ENCODE measurements around the gene TOR2A. TPM values are rescaled to one million over a fixed set of nuclear protein-coding genes. Genes with fewer than 3 reads are reported as not detected.

TOR2A gene
- total RNA-seq, 3 donors from 2014 or later (not counting 1 experiment from before 2014, with no cell fraction given) = 20.9 to 27.8 (median 23.7) TPM

- H3K4me3 Mint-ChIP-seq = no peak overlapping the region
Measured at GRCh38 chr9:127684576-127684975, 50.5 kb downstream of the TOR2A start.

GRCh38 chr9:127683723-127684122 lies 51.4 kb downstream of the TOR2A start:
- no peak for ATAC-seq
- intact Hi-C loops (cut with micrococcal nuclease) = no loop called here
- no peaks in the 10 kb centered on the region for H3K27me3 ChIP-seq (ENCODE audit: control insufficient read depth, insufficient read depth, low read length)
- H3K27ac ChIP-seq (ENCODE audit: low read length) = no peak overlapping the region
- H3K36me3 ChIP-seq (ENCODE audit: control insufficient read depth, insufficient read depth, low read length) = no peaks in the 10 kb centered on the region
- H3K4me1 ChIP-seq (ENCODE audit: control insufficient read depth, insufficient read depth, low read length) = no peaks in the 10 kb centered on the region
- H3K4me1 Mint-ChIP-seq = no peaks in the 10 kb centered on the region
- no peaks in the 10 kb centered on the region for H3K27me3 Mint-ChIP-seq (ENCODE audit: low read depth in 2 of 2)
- H3K9me3 Mint-ChIP-seq = no peaks in the 10 kb centered on the region
- H3K4me3 Mint-ChIP-seq = no peak overlapping the region
- H3K27ac Mint-ChIP-seq = no peak overlapping the region
- no peaks in the 10 kb centered on the region for H3K36me3 Mint-ChIP-seq
- TF ChIP-seq CTCF (IDR thresholded peaks at IDR 0.05) = no peak
- DNase-seq = no peak
- no peaks in the 10 kb centered on the region for H3K9me3 ChIP-seq (ENCODE audit: control insufficient read depth, insufficient read depth, low read length)
- no peak overlapping the region for H3K4me3 ChIP-seq (ENCODE audit: low read length)
- 89% methylated on average over 5 of the region's 5 CpGs for WGBS (ENCODE audit: insufficient coverage)

More at GRCh38 chr9:127684576-127684975, 50.5 kb downstream of the TOR2A start:
- Histone ChIP-seq H3K9me3 (ENCODE audit: control insufficient read depth, insufficient read depth, low read length) (no peaks in the 10 kb centered on the region), H3K27ac (ENCODE audit: low read length) (no peak overlapping the region), H3K36me3 (ENCODE audit: control insufficient read depth, insufficient read depth, low read length) (no peaks in the 10 kb centered on the region), H3K4me1 (ENCODE audit: control insufficient read depth, insufficient read depth, low read length) (no peaks in the 10 kb centered on the region), H3K4me3 (ENCODE audit: low read length) (no peak overlapping the region), H3K27me3 (ENCODE audit: control insufficient read depth, insufficient read depth, low read length) (no peaks in the 10 kb centered on the region)
- WGBS (ENCODE audit: insufficient coverage) = 90% methylated on average over 4 of the region's 4 CpGs
- Mint-ChIP-seq H3K9me3 (no peaks in the 10 kb centered on the region), H3K4me1 (no peaks in the 10 kb centered on the region), H3K27ac (no peak overlapping the region), H3K36me3 (no peaks in the 10 kb centered on the region), H3K27me3 (ENCODE audit: low read depth in 2 of 2) (no peaks in the 10 kb centered on the region)
- DNase-seq (no peak), ATAC-seq (no peak)
- TF ChIP-seq CTCF (IDR thresholded peaks at IDR 0.05) = no peak
- intact Hi-C loops (cut with micrococcal nuclease) = no loop called here

- no peak for ATAC-seq
- Histone ChIP-seq H3K27ac (ENCODE audit: low read length) (no peak overlapping the region), H3K4me1 (ENCODE audit: control insufficient read depth, insufficient read depth, low read length) (no peaks in the 10 kb centered on the region), H3K9me3 (ENCODE audit: control insufficient read depth, insufficient read depth, low read length) (no peaks in the 10 kb centered on the region), H3K27me3 (ENCODE audit: control insufficient read depth, insufficient read depth, low read length) (no peaks in the 10 kb centered on the region), H3K36me3 (ENCODE audit: control insufficient read depth, insufficient read depth, low read length) (no peaks in the 10 kb centered on the region), H3K4me3 (ENCODE audit: low read length) (no peak overlapping the region)
- Mint-ChIP-seq H3K27ac (no peak overlapping the region), H3K4me1 (no peaks in the 10 kb centered on the region), H3K36me3 (no peaks in the 10 kb centered on the region), H3K4me3 (no peak overlapping the region), H3K27me3 (ENCODE audit: low read depth in 2 of 2) (no peaks in the 10 kb centered on the region), H3K9me3 (no peaks in the 10 kb centered on the region)
- intact Hi-C loops (cut with micrococcal nuclease) = no loop called here
- WGBS (ENCODE audit: insufficient coverage) = 95% methylated on average over 22 of the region's 23 CpGs
- TF ChIP-seq CTCF (IDR thresholded peaks at IDR 0.05) = no peak
- DNase-seq = no peak
Measured at GRCh38 chr9:127682351-127683136, 52.5 kb downstream of the TOR2A start.

Other genes starting within 250 kb of the TOR2A start
- gene STXBP1, start 123.0 kb downstream of the TOR2A start, total RNA-seq = 1 to 10 TPM in 2 of 3 donors, under 1 TPM in 1; 0.97 to 1.8 (median 1.6) TPM
- not detected for gene CFAP157, start 28.3 kb downstream of the TOR2A start, total RNA-seq
- 10 to 100 TPM in 2 of 3 donors, 1 to 10 TPM in 1; 6.9 to 11.5 (median 11.0) TPM for gene PTRH1, start 19.6 kb downstream of the TOR2A start, total RNA-seq
- gene TTC16, start 19.2 kb downstream of the TOR2A start, total RNA-seq = 10 to 100 TPM; 15.5 to 23.0 (median 21.5) TPM
- 10 to 100 TPM; 42.8 to 86.8 (median 56.6) TPM for gene SH2D3C, start 43.4 kb upstream of the TOR2A start, total RNA-seq
- 100 to 1,000 TPM; 181 to 207 (median 188) TPM for gene CDK9, start 50.7 kb upstream of the TOR2A start, total RNA-seq
- 100 to 1,000 TPM in 2 of 3 donors, 10 to 100 TPM in 1; 99.1 to 108 (median 107) TPM for gene FPGS, start 67.6 kb upstream of the TOR2A start, total RNA-seq
- gene ENG, start 119.4 kb upstream of the TOR2A start, total RNA-seq = 10 to 100 TPM in 2 of 3 donors, 1 to 10 TPM in 1; 8.5 to 13.6 (median 12.3) TPM
- gene AK1, start 142.4 kb upstream of the TOR2A start, total RNA-seq = 10 to 100 TPM; 47.3 to 76.3 (median 54.2) TPM
- gene ST6GALNAC6, start 164.3 kb upstream of the TOR2A start, total RNA-seq = 100 to 1,000 TPM; 120 to 148 (median 127) TPM
- gene ST6GALNAC4, start 181.7 kb upstream of the TOR2A start, total RNA-seq = 10 to 100 TPM; 18.8 to 33.0 (median 20.4) TPM
- gene PIP5KL1, start 195.5 kb upstream of the TOR2A start, total RNA-seq = 1 to 10 TPM in 1 of 3 donors, under 1 TPM in 2; 0.52 to 1.4 (median 0.97) TPM
- 10 to 100 TPM; 22.9 to 31.4 (median 24.1) TPM for gene DPM2, start 202.6 kb upstream of the TOR2A start, total RNA-seq
- 10 to 100 TPM; 10.3 to 36.0 (median 28.2) TPM for gene EEIG1, start 245.7 kb upstream of the TOR2A start, total RNA-seq